CD4-positive, alpha-beta T cell treated with Interleukin-17A for 1 hour (primary cell): ENCODE measurements around the gene CLPSL2.
"Not testable (repeated sequence)": the region's sequence is repeated elsewhere in the genome, so short reads cannot be mapped to it uniquely, and the experiment has no call there.

Source experiments
- DNase-seq: peaks from one replicate; pipeline ENCODE4 v3.0.0-alpha.2; 2020

CLPSL2 gene

GRCh38 chr6:35776364-35777215 is at the start of gene CLPSL2:
CLPSL2 (plus strand) TSS chr6:35776598; CDS start chr6:35776619, 21 bp downstream.
- DNase-seq: no peak

- no peak for DNase-seq
Observed at GRCh38 chr6:35727231-35727934, 49.0 kb upstream of the CLPSL2 start.

GRCh38 chr6:35727935-35728682 is 48.3 kb upstream of the CLPSL2 start:
- DNase-seq: peak; percentile 91

- DNase-seq: peak; percentile 59
Observed at GRCh38 chr6:35728683-35729678, 47.4 kb upstream of the CLPSL2 start.

- DNase-seq: no peak
Observed at GRCh38 chr6:35729722-35730121, 46.7 kb upstream of the CLPSL2 start.

- DNase-seq: no peak
Observed at GRCh38 chr6:35730745-35731413, 45.5 kb upstream of the CLPSL2 start.

GRCh38 chr6:35731414-35731735 is 45.0 kb upstream of the CLPSL2 start:
- DNase-seq: peak; percentile 94

DNA sequence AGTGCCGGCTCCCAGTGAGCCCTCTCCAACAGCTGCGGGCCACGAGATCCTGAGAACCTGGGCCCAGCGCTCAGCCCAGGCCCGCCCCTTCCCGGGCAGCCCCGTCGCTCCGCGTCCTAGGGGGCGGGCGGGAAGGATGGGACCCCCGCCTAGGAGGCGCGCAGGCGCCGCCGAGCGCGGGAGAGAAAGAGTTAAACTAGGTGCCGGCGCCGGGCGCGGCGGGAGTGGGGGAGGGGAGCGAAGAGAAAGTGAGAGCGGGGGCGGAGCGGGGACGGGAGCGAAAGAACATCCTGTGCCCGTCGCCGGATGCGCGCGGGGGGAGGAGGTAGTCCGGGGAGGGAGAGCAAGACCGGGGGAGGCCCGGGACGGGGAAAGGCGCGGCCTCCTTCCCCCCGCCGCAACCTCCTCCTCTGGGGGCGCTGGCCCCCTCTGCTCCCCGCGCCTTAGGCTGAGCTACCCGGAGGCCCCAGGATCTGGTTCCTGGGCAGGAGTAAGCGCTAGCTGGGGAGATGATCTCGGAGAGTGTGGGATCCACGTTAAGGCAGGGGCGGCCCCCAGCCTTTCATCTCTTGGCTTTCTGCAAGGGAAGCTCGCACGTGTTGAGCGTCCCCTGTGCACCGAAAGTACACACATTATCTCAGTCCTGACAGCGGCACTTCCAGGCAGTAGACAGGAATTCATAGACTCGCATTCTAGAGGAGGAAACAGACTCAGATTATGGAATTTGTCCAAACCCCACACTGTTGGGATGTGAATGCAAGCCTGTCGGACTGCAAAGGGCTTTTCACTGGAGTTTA is 44.5 kb upstream of the CLPSL2 start:
- DNase-seq: peak; percentile 93

DNA sequence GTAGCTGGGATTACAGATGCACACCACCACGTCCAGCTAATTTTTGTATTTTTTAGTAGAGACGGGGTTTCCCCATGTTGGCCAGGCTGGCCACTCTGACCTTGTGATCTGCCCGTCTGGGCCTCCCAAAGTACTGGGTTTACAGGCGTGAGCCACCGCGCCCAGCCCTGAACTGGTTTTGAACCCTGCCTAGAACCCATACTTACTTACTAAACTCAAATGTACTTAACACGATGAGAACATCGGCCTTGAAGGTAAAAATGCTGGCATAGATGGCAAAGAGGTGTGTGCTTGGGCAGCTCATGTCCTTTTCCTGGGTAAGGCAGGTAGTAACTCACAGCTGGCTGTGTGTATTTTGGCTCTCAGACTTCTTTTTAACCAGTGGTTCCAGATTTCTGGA is 42.8 kb upstream of the CLPSL2 start:
- DNase-seq: no peak

DNA sequence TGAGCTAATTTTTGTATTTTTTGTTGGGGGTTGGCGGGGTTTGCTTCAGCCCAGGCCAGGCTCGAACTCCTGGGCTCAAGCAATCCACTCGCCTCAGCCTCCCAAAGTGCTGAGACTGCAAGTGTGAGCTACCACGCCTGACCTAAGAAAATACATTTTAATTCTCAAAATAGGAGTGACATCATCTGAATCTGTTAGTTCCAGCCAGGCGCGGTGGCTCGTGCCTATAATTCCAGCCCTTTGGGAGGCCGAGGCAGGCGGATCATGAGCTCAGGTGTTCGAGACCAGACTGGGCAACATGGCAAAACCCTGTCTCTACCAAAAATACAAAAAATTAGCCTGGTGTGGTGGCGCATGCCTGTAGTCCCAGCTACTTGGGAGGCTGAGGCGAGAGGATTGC is 42.1 kb upstream of the CLPSL2 start:
- DNase-seq: not testable (repeated sequence)

DNA sequence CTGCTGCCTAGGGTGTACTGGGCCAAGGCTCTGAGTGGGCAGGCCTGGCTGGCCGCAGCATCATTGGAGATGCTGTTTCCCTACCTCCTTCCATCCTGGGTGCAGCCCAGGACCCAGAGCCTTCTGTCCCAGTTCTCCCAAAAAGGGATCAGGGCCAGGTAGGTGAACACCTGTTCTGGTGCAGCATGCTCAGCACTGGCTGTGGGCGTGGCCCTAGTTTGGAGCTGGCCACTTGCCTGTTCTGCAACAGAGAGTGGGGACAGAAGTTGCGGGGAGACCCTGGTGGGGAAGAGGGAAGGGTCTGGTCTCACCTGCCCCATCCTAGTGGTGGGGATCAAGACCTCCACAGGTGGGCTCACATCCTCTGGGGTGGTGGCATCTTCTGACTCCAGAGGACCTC is 40.9 kb upstream of the CLPSL2 start:
- DNase-seq: no peak

DNA sequence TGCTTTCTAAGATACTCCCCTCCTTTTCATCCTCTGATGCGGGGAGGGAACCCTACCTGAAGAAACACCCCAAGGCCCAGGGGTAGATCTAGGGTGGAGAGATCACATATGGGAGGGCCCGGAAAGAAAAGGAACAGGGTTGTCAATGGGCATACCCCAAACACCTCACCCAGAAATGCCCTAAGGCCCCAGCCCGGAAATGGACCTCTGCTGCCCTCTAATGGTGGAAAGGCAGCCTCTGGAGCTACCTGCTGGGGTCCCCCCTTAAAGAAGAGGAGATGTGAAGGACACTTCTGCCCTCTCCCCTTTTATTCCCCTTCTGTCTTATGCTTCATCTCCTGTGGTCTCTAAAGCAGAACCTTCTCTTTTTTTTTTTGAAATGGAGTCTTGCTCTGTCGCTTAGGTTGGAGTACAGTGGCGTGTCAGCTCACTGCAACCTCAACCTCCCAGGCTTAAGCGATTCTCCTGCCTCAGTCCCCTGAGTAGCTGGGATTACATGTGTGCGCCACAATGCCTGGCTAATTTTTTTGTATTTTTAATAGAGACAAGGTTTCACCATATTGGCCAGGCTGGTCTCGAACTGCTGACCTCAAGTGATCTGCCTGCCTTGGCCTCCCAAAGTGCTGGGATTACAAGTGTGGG is 40.0 kb upstream of the CLPSL2 start:
- DNase-seq: peak; percentile 90

DNA sequence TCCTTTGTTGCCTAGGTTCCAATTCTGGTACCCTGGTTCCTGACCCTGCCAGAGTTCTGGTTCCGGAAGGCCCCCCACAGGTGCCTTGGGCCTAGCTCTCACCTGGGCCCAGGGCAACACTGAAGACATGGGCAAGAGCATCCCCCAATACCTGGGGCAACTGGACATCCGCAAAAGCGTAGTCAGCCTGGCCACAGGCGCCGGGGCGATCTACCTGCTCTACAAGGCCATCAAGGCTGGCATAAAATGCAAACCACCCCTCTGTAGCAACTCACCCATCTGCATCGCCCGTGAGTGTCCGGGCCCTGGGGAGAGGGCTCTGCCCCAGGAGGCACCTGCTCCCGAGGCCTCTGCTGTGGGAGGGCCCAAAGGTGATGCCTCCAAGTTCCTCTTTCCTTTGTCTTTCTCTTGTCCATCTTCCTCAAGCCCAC is 39.4 kb upstream of the CLPSL2 start, which contains the start of gene ARMC12:
TSS of gene ARMC12 (plus strand) at position 51 of the 431 bp plus-strand sequence. CDS start at position 128, 77 bp downstream.
- DNase-seq: no peak

DNA sequence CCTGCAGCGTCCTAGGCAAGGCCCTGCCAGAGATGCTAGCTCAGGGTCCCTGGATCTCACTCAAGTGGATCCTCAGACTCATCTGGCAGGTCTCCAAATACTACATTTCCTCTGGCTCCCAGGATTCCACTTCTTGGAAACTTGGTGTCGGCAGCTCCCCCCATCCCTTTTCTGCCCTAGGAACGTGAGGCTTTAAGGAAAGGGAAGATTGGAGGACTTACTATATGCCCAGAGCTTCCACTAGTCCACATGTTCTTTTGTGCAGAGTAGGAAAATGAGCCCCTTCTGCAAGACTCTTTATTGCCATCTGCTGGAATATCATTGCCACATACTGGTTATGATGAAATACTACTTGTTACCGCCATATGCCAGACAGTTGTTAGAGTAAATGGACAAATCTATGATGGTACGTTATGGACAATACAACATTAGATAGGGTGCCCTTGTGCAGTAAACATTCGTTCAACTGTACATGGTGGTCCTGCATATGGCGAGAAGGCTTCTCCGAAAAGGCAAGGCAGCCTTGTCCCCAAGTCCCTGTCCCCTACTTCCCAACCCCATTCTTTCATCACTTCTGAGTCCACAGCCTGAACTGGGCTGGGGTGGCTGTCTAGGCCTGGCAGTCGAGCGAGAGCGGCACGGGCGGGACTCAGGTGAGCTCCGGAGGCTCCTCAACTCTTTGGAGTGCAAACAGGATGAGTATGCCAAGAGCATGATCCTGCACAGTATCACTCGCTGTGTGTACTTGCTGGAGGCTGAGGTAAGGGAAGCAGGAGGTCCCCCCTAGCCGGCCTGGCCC is 38.8 kb upstream of the CLPSL2 start:
- DNase-seq: peak; percentile 82

- no peak for DNase-seq
Observed at GRCh38 chr6:35739645-35740524, 36.5 kb upstream of the CLPSL2 start.

DNA sequence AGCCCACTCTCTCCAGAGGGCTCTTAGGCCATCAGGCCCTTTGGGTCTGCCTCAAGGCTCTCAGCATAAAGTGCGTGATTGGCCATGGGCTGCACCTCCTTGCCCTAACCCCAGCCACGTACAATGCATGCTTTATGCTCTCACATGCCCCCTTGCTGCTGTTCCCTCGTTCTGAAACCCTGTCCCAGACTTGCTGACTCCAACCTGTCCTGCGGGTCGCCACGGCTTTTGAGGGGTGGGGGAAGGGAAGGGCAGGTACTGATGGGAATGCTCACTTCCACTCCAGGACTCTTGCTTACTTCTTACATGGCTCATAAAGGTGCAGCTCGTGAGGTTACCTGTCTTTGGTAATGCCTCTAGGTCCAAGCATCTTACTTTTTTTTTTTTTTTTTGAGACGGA is 33.6 kb upstream of the CLPSL2 start:
- DNase-seq: no peak

- DNase-seq: no peak
Observed at GRCh38 chr6:35745509-35745908, 30.9 kb upstream of the CLPSL2 start.

- no peak for DNase-seq
Observed at GRCh38 chr6:35746516-35746915, 29.9 kb upstream of the CLPSL2 start.
